Transverse colon (tissue), 4 donors: Measurements from ENCODE around the gene COX17.

Experiments
- CTCF ChIP-seq, 5 experiments: fragments of 200-600 bp in 3 of 5; fragments of 450-650 bp in 2 of 5; sonication (generic) in 3 of 5; IDR thresholded peaks; 1 replicate in 2 of 5; 2 replicates in 3 of 5; pipeline ENCODE4 v1.5.1; 2016 to 2017; ENCODE audit warnings: antibody characterized with exemption in 5 of 5, inconsistent platforms in 3 of 5, mild to moderate bottlenecking in 2 of 5, moderate library complexity in 1 of 5
- EP300 ChIP-seq: sonication (generic); formaldehyde crosslinking; IDR thresholded peaks from one replicate; pipeline ENCODE4 v1.6.1; 2017; ENCODE audit warnings: antibody characterized with exemption, low read depth
- POLR2A ChIP-seq: fragments of 450-650 bp; IDR thresholded peaks from one replicate; pipeline ENCODE4 v1.6.1; 2016; ENCODE audit warnings: antibody characterized with exemption, mild to moderate bottlenecking, moderate library complexity
- POLR2AphosphoS5 ChIP-seq, 3 donors: sonication (generic); formaldehyde crosslinking; IDR thresholded peaks; one replicate each; pipeline ENCODE4 v1.6.1; 2016; ENCODE audit warnings: antibody characterized with exemption in 3 of 3

GRCh38 chr3:119637679-119638477 is 39.3 kb downstream of the COX17 start:
- TF ChIP-seq EP300 (peak; percentile 28), POLR2A (no peak), POLR2AphosphoS5 (IDR thresholded peaks at IDR 0.05) (peak; percentile 23 to 30 (median 23)), CTCF (IDR thresholded peaks at IDR 0.05) (no peak)
